GM12892 (cell line): Measurements from ENCODE around the gene NSG1.

Experiments used
- POLR2A ChIP-seq: IDR thresholded peaks from 2 replicates; pipeline ENCODE4 v1.6.1; 2011; ENCODE audit warnings: low read depth, low read length, control low read depth
- POLR2AphosphoS5 ChIP-seq: IDR thresholded peaks from 2 replicates; pipeline ENCODE4 v1.6.1; 2011; ENCODE audit warnings: low read depth, low read length, control low read depth
- TAF1 ChIP-seq: IDR thresholded peaks from 2 replicates; pipeline ENCODE4 v1.6.1; 2011; ENCODE audit warnings: low read depth, mild to moderate bottlenecking, control low read depth, low read length, borderline replicate concordance

DNA sequence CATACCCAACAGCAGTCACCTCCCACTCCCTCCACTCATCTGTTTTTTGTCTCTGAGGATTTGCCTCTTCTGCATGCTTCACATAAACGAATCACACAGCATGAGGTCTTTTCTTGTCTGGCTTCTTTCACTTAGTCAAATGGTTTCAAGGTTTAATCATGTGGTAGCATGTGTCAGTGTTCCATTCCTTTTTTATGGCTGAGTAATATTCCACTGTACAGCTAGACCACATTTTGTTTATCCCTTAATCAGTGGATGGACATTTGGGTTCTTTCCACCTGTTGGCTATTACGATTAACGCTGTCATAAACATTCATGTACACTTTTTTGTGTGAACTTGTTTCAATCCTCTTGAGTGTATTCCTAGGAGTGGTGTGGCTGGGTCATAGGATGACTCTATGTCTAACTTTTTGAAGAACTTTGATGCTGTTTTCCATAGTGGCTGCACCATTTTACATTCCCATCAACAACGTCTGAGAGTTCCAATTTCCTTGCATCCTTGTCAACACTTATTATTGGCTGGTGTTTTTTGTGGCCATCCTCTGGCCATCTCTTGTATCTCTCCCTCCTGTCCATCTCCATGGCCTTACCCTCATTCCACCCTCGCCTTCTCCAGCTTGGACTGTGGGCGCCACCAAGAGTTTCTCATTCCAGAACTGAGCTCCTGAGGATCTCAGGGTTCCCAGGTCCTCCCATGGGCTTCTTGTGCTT, 12.4 kb upstream of the NSG1 start:
- TF ChIP-seq POLR2AphosphoS5 (no peak), POLR2A (no peak), TAF1 (no peak)
